Erythroblast (primary cell): Measurements from ENCODE around the gene COL6A1.

Source experiments
- GATA1 ChIP-seq: IDR thresholded peaks from 2 replicates; pipeline ENCODE4 v1.6.1; 2011; ENCODE audit warnings: low read depth, mild to moderate bottlenecking, control low read depth, low read length, moderate library complexity
- POLR2A ChIP-seq: IDR thresholded peaks from 2 replicates; pipeline ENCODE4 v1.6.1; 2011; ENCODE audit warnings: mild to moderate bottlenecking, low read length

DNA sequence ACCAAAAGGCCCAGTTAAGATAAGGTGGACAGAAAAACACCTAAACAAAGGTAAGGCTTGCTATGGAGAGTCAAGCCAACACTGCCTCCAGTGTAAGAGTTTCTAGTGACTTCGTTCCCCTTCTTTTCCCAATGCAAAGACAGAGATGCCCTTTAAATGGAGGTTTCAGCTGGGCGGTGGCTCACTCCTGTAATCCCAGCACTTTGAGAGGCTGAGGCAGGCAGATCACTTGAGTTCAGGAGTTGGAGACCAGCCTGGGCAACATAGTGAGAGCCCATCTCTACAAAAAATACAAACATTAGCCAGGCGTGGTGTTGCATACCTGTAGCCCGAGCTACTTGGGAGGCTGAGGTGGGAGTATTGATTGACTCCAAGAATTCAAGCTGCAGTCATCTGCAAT lies 24.0 kb upstream of the COL6A1 start:
- TF ChIP-seq POLR2A, result no peak
- TF ChIP-seq GATA1, result no peak
